Dermis microvascular lymphatic vessel endothelial cell (primary cell): Measurements from ENCODE around the gene UPF1. TPM values are rescaled to one million over a fixed set of nuclear protein-coding genes. Genes with fewer than 3 reads are reported as not detected.

Experiments used
- DNase-seq, 2 donors: peaks; one replicate each; pipeline versions ENCODE4 v3.0.0 to v3.0.0-alpha.2; 2010; ENCODE audit warnings: low read depth in 2 of 2
- total RNA-seq: library from RNA; depleted of rRNA; stranded (reverse); fragments of >200 nt; gene quantifications from 2 replicates; pipeline ENCODE4 v1.2.1, GENCODE V29; 2014

The UPF1 gene
- total RNA-seq, 1 donor from 2014 or later, result 40.2 TPM

DNA sequence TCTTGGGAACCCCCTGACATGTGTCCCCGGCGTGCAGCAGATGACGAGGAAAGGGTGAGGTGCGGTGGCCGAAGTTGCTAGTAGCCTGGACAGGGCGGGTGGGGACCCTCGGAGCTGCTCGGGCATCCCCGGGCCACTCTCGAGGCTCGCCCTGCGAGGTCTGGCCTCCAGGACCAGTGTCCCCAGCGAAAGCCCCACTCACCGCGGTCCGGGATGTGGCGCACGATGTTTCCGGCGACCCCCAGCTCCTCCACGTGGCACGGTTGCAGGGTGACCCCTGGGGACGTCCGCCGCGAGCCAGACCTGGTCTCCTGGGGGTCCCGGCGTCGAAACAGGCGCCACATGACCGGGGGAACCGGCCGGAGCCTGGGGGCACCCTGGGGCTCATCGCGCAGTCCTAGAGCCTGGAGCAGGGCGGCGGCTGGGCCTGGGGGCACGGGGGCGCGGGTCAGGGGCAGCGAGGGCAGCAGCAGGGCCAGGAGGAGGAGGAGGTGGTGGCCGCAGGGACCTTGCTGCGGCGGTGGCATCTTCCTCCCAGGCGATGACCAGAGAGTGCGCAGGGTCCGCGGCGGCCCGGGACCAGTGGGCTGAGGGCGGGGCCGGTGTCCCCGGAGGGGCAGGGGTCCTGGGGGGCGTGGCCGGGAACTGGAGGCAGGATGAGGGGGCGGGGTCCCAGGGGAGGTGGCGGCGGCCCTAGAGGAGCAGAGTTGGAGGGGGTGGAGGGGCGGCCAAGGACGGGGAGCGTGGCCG lies 38.2 kb downstream of the UPF1 start:
- no peak for DNase-seq

GRCh38 chr19:18870531-18871172 lies 38.9 kb downstream of the UPF1 start:
- no peak for DNase-seq

GRCh38 chr19:18871543-18871942 lies 39.8 kb downstream of the UPF1 start:
- no peak for DNase-seq

DNA sequence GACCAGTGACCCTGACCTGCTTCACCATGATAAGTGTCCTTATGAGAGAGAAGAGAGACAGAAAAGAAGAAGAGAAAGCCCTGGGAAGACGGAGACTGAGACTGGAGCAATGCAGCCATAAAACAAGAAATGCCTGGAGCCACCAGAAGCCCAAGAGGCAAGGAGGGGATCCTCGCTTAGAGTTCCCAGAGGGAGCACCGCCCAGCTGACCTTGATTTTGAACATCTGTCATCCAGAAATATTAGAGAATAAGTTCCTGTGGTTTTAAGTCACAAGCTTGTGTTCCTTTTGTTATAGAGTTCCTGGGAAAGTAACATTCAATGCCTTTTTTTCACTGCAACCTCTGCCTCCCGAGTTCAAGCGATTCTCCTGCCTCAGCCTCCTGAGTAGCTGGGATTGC lies 44.0 kb downstream of the UPF1 start:
- no peak for DNase-seq

DNA sequence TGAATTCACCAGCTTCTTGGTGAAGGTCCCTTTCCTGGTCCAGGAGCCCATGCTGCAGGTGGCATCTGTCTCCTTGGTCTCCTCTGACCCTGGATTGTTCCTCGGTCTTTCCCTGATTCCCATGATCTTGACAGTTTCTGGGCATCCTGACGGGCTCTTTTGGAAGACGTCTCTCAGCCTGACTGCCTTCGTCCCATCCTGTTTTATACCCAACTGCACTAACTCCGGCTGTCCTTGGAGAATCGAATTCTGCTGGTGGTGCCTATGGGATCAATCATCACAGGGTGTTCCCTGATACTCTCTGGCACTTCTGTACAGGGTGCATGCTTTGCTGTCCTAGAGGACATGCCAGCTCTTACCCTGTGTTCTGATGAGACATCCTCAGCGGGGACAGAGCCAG lies 45.1 kb downstream of the UPF1 start:
- DNase-seq, result no peak

GRCh38 chr19:18878058-18878797 lies 46.5 kb downstream of the UPF1 start:
- DNase-seq, result no peak

DNA sequence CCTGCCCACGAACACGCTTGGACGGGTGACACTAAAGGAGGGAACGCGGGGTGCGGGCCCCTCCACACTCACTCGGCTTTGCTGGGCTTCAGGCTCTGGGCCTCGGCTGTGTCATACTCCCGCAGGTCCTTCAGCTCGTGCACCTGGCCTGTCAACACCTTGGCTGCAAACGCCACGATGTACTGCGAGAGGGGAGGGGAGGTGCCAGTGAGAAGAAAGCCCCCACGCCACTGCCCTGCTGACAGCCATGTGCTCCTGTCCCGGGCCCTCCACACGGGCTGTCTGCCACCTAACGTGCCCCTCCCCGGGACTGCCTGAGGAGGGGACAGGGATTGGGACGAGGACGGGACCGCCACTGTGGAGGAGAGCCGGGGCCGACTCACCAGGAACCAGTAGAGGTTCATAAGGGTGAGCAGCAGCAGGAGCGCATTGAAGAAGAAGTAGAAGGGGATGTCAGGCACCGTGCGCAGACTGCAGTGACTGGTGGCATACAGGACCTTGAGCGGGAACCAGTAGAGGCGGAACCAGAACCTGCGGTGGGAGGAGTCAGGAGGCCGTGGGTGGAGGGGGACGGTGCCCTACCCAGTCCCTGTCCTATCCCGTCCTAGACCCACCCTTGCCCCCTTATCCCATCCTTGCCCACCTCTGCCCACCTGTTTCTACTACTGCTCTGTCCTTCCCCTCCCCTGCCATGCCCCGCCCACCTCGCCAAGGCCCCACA lies 47.3 kb downstream of the UPF1 start:
- DNase-seq, result no peak

GRCh38 chr19:18879579-18880373 lies 48.0 kb downstream of the UPF1 start:
- peak in 1 of 2 donors; percentile 38 for DNase-seq

DNA sequence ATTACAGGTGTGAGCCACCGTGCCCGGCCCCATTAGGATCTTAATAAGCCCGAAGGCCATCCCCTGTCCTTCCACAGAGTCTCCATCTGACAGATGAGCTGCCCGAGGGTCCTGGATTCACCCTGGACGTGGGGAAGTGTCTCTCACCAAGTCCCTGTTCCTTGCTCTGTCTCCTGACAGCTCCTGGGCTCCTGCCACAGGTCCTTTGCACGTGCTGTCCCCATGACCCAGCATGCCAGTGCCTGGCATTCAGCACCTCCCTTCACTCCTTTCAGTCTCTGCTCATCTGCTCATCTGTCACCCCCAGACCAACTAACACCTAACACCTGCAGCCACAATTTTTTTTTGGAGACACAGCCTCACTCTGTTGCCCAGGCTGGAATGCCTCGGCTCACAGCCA lies 49.7 kb downstream of the UPF1 start:
- no peak for DNase-seq

- DNase-seq, result no peak
Measured at GRCh38 chr19:18883526-18884304, 52.0 kb downstream of the UPF1 start.

DNA sequence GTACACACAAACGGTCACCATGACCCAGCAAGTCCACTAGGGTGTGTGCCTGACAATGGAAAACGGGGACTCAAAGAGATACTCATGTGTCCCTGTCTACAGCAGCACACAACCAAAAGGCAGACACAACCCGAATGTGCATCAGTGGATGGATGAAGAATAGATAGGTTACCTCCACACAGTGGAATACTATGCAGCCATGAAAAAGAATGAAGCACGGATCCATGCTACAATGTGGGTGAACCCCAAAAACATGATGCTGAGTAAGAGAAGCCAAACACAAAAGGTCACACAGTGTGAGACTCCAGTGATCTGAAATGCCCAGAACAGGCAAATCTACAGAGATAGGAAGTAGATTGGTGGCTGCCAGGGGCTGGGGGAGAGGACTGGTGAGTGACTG lies 55.2 kb downstream of the UPF1 start:
- DNase-seq, result no peak

GRCh38 chr19:18889949-18890745 lies 58.4 kb downstream of the UPF1 start:
- no peak for DNase-seq

GRCh38 chr19:18893587-18894253 lies 62.0 kb downstream of the UPF1 start:
- DNase-seq, result no peak

GRCh38 chr19:18894254-18895037 lies 62.7 kb downstream of the UPF1 start:
- DNase-seq, result no peak

GRCh38 chr19:18895038-18895823 lies 63.5 kb downstream of the UPF1 start:
- DNase-seq, result peak; percentile 22 to 61

GRCh38 chr19:18895824-18896341 lies 64.1 kb downstream of the UPF1 start, which contains the start of gene CERS1:
Gene CERS1 (minus strand): TSS chr19:18896158. CDS start chr19:18896072, 86 bp downstream.
- peak in 1 of 2 donors; percentile 45 for DNase-seq

GRCh38 chr19:18896421-18896841 lies 64.7 kb downstream of the UPF1 start:
- no peak for DNase-seq
